NB4 (cell line): ENCODE data around the gene CECR2.

Source experiments
- CTCF ChIP-seq: IDR thresholded peaks from one replicate; pipeline ENCODE4 v1.5.1; 2012; ENCODE audit warnings: low read depth, low read length
- MAX ChIP-seq: IDR thresholded peaks from 2 replicates; pipeline ENCODE4 v1.6.1; 2011; ENCODE audit warnings: low read depth, low read length
- MYC ChIP-seq: IDR thresholded peaks from 2 replicates; pipeline ENCODE4 v1.6.1; 2011; ENCODE audit warnings: low read depth, low read length
- POLR2A ChIP-seq: IDR thresholded peaks from 2 replicates; pipeline ENCODE4 v1.6.1; 2011; ENCODE audit warnings: mild to moderate bottlenecking; ENCODE audit not compliant: insufficient read length; ENCODE audit errors: extremely low read depth

- TF ChIP-seq CTCF (no peak), POLR2A (no peak), MAX (no peak), MYC (no peak)
Observed at GRCh38 chr22:17431179-17431578, 61.9 kb downstream of the CECR2 start.
